ENCODE results near the gene AAGAB. TPM values are rescaled to one million over a fixed set of nuclear protein-coding genes. Genes with fewer than 3 reads are reported as not detected.
"Not testable (repeated sequence)": the region's sequence is repeated elsewhere in the genome, so short reads cannot be mapped to it uniquely, and the experiment has no call there.

The AAGAB gene
- total RNA-seq, 2 donors from 2014 or later: 67.7 to 99.1 TPM

DNA sequence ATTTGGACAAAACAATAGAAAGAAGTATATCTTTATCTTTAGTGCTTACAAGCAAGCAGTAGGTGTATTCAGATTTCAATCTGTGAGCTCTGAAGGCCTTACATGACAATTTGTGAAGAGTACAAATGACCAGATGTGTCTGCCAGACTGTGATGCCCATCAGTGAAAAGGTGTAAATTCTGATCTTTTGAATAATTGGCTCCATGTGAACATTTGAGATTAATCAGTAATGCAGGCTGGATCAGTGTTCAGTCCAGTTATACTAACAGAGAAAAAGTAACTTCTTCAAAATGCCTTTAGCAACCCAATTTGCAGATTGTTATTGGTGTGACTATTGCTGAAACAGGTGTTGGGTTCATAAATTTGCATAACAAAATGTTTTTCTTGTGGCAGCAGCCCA is 5.3 kb upstream of the AAGAB start:
- Mint-ChIP-seq H3K27ac (no peak overlapping the region), H3K4me3 (no peak overlapping the region), H3K9me3 (no peaks in the 10 kb centered on the region), H3K4me1 (peaks cover 8% of the 10 kb centered on the region), H3K36me3 (ENCODE audit: low read depth) (peaks cover 1% of the 10 kb centered on the region), H3K27me3 (ENCODE audit: insufficient read depth) (peaks cover 18% of the 10 kb centered on the region)
- Histone ChIP-seq H3K27ac (ENCODE audit: low read depth, low read length) (no peak overlapping the region), H3K9me3 (ENCODE audit: control insufficient read depth, low read length) (no peaks in the 10 kb centered on the region), H3K4me1 (ENCODE audit: control insufficient read depth, insufficient read depth, low read length) (peaks cover 5% of the 10 kb centered on the region), H3K36me3 (ENCODE audit: control insufficient read depth, insufficient read depth, low read length) (no peaks in the 10 kb centered on the region), H3K9ac (ENCODE audit: extremely low read depth, low read length, poor library complexity, severe bottlenecking) (no peak overlapping the region), H3K27me3 (ENCODE audit: control insufficient read depth, insufficient read depth, low read length, poor library complexity, severe bottlenecking) (no peaks in the 10 kb centered on the region), H3K4me3 (ENCODE audit: low read length) (no peak overlapping the region)
- DNase-seq: no peak
- no peak for TF ChIP-seq CTCF (conservative IDR thresholded peaks at IDR 0.05)

DNA sequence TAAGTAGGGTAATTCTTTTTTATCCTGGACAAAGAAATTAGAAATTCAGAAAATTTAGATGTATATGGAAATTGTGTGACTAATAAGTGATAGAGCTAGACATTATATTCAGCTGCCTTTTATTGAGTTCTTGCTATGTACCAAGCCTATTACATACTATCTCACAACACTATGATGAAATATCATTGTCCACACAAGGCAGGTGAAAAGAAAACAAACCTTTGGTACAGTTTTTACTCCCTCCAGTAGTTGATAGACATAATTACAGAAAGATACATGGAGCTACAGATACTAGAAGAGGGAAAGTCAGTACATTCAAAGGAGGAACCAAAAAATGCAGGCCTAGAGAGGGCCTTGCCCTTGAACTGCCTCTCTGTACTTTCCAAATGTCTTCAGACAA is 4.9 kb upstream of the AAGAB start:
- no peak for TF ChIP-seq CTCF (conservative IDR thresholded peaks at IDR 0.05)
- Mint-ChIP-seq H3K4me1 (peaks cover 5% of the 10 kb centered on the region), H3K27me3 (ENCODE audit: insufficient read depth) (peaks cover 18% of the 10 kb centered on the region), H3K36me3 (ENCODE audit: low read depth) (peaks cover 1% of the 10 kb centered on the region), H3K4me3 (no peak overlapping the region), H3K9me3 (no peaks in the 10 kb centered on the region), H3K27ac (no peak overlapping the region)
- H3K27me3 ChIP-seq (ENCODE audit: control insufficient read depth, insufficient read depth, low read length, poor library complexity, severe bottlenecking): no peaks in the 10 kb centered on the region
- H3K36me3 ChIP-seq (ENCODE audit: control insufficient read depth, insufficient read depth, low read length): no peaks in the 10 kb centered on the region
- no peak for DNase-seq
- H3K9ac ChIP-seq (ENCODE audit: extremely low read depth, low read length, poor library complexity, severe bottlenecking): no peak overlapping the region
- H3K4me3 ChIP-seq (ENCODE audit: low read length): no peak overlapping the region
- H3K27ac ChIP-seq (ENCODE audit: low read depth, low read length): no peak overlapping the region
- no peaks in the 10 kb centered on the region for H3K9me3 ChIP-seq (ENCODE audit: control insufficient read depth, low read length)
- peaks cover under 1% of the 10 kb centered on the region for H3K4me1 ChIP-seq (ENCODE audit: control insufficient read depth, insufficient read depth, low read length)

DNA sequence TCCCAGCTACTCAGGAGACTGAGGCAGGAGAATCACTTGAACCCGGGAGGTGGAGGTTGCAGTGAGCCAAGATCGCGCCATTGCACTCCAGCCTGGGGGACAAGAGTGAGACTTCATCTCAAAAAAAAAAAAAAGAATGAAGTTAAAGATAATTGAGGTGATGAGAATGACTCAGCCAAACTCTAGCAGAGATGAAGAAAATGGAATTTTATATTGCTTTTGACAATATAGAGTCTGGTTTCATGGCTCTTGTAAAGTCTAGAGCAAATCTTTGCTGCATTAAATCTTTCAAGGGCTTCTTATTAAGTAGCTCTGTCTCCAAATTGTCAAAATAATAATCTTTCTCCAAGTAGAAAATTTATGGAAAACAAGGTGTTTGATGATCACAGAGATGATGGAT is 4.0 kb upstream of the AAGAB start:
- not testable (repeated sequence) for H3K4me1 ChIP-seq (ENCODE audit: control insufficient read depth, insufficient read depth, low read length); H3K9me3 Mint-ChIP-seq; H3K27ac ChIP-seq (ENCODE audit: low read depth, low read length); H3K27ac Mint-ChIP-seq; H3K36me3 ChIP-seq (ENCODE audit: control insufficient read depth, insufficient read depth, low read length); H3K4me1 Mint-ChIP-seq; DNase-seq; H3K9ac ChIP-seq (ENCODE audit: extremely low read depth, low read length, poor library complexity, severe bottlenecking); H3K4me3 ChIP-seq (ENCODE audit: low read length); H3K4me3 Mint-ChIP-seq; H3K36me3 Mint-ChIP-seq (ENCODE audit: low read depth); H3K27me3 ChIP-seq (ENCODE audit: control insufficient read depth, insufficient read depth, low read length, poor library complexity, severe bottlenecking); H3K9me3 ChIP-seq (ENCODE audit: control insufficient read depth, low read length)
- 80 to 100% methylated on average over 1 to 3 of the region's 3 CpGs for WGBS, 2 experiments (ENCODE audit: insufficient coverage in 1 of 2, insufficient read length in 1 of 2)
- H3K27me3 Mint-ChIP-seq (ENCODE audit: insufficient read depth): peaks cover 18% of the 10 kb centered on the region

- no peak for TF ChIP-seq CTCF (conservative IDR thresholded peaks at IDR 0.05)
- Histone ChIP-seq H3K36me3 (ENCODE audit: control insufficient read depth, insufficient read depth, low read length) (no peaks in the 10 kb centered on the region), H3K9me3 (ENCODE audit: control insufficient read depth, low read length) (no peaks in the 10 kb centered on the region), H3K4me1 (ENCODE audit: control insufficient read depth, insufficient read depth, low read length) (no peaks in the 10 kb centered on the region), H3K4me3 (ENCODE audit: low read length) (no peak overlapping the region), H3K27me3 (ENCODE audit: control insufficient read depth, insufficient read depth, low read length, poor library complexity, severe bottlenecking) (no peaks in the 10 kb centered on the region), H3K27ac (ENCODE audit: low read depth, low read length) (no peak overlapping the region), H3K9ac (ENCODE audit: extremely low read depth, low read length, poor library complexity, severe bottlenecking) (no peak overlapping the region)
- Mint-ChIP-seq H3K36me3 (ENCODE audit: low read depth) (no peaks in the 10 kb centered on the region), H3K9me3 (no peaks in the 10 kb centered on the region), H3K27ac (no peak overlapping the region), H3K27me3 (ENCODE audit: insufficient read depth) (peaks cover 18% of the 10 kb centered on the region), H3K4me1 (peaks cover 1% of the 10 kb centered on the region), H3K4me3 (peak overlapping the region; percentile 98)
- no peak for DNase-seq
- 97 to 100% methylated on average over 1 to 3 of the region's 3 CpGs for WGBS, 2 experiments (ENCODE audit: insufficient coverage in 1 of 2, insufficient read length in 1 of 2)
Observed at GRCh38 chr15:67256051-67256450, 1.6 kb upstream of the AAGAB start.
